Activated CD8-positive, alpha-beta memory T cell treated with anti-CD3 and anti-CD28 coated beads, Interleukin-2, amount 10 ng/mL, durations not matched to agents 7 days and 5 days (primary cell): ENCODE measurements around the gene ATP6V1B1. TPM values are rescaled to one million over a fixed set of nuclear protein-coding genes. Genes with fewer than 3 reads are reported as not detected.
"Not testable (repeated sequence)": the region's sequence is repeated elsewhere in the genome, so short reads cannot be mapped to it uniquely, and the experiment has no call there.

Experiments used
- ATAC-seq: fragments of 150-1000 bp; cut with Tn5 transposase; one replicate; pipeline ENCODE4 v1.10.0; 2021; ENCODE audit warnings: moderate library complexity
- CTCF ChIA-PET: fragments of 350-600 bp; sonication (Branson Sonifier 250); formaldehyde crosslinking; loops from one replicate; lab custom pipeline; 2021; ENCODE audit warnings: antibody characterized with exemption; lab: Charles Lee
- DNase-seq: peaks from one replicate; pipeline ENCODE4 v3.0.0-alpha.2; 2020
- H3K27ac Mint-ChIP-seq: one replicate; pipeline ENCODE4 v1.8.0; 2021; ENCODE audit warnings: mild to moderate bottlenecking, mixed read lengths
- H3K27me3 Mint-ChIP-seq: one replicate; pipeline ENCODE4 v1.8.0; 2021; ENCODE audit warnings: mixed read lengths
- H3K36me3 Mint-ChIP-seq: one replicate; pipeline ENCODE4 v1.8.0; 2021; ENCODE audit warnings: mild to moderate bottlenecking, mixed read lengths
- H3K4me1 Mint-ChIP-seq: one replicate; pipeline ENCODE4 v1.8.0; 2021; ENCODE audit warnings: mixed read lengths
- H3K4me3 Mint-ChIP-seq: one replicate; pipeline ENCODE4 v1.8.0; 2021; ENCODE audit warnings: mild to moderate bottlenecking, moderate library complexity, mixed read lengths
- H3K9me3 Mint-ChIP-seq: one replicate; pipeline ENCODE4 v1.8.0; 2022; ENCODE audit warnings: low read depth, mixed read lengths
- total RNA-seq, 2 experiments: library from RNA; stranded (reverse); gene quantifications; one replicate each; pipeline ENCODE4 v1.2.3, GENCODE V29; 2021

The ATP6V1B1 gene
- total RNA-seq, 2 experiments from 2014 or later: not detected

DNA sequence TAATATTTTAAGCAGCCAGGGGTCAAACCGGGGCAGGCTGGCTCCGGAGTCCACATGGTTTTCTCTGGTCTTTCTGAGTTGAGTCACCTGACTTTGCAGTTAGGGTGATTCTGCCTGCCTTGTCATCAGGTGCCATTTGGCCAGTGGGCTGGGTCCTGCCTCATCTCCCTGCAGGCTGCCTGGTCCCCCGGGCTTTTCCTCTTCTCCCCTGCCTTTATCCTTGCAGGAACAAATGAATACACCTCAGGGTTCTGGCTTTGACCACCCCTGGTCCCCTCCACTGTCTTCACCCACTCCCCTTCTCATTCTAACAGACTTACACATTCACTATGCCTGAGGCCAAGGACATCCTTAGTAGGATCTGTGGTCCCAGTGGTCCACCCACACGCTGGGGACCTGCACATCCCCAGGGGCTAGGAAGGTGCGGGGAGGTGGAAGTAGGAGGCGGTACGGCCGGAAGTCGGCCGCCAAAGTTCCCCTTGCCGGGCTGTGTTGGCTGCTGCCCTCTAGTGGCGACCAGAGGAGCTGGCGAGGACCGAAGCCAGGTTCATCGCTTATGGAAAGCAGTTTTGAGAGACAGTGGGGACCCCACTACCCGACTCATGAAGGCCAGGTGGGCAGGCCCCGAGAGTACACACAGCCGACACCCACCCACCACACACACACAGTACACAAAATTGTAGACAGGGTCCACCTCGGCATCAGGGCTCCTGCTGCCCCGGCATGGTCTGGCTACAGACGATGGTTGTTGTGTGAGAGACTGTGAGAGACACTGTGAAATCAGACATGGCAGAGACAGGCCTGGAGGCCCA lies 65.3 kb downstream of the ATP6V1B1 start:
- no peaks in the 10 kb centered on the region for H3K36me3 Mint-ChIP-seq
- H3K4me1 Mint-ChIP-seq: peaks cover 27% of the 10 kb centered on the region
- H3K9me3 Mint-ChIP-seq: no peaks in the 10 kb centered on the region
- ATAC-seq: peak; percentile 95
- peak overlapping the region; percentile 80 for H3K27ac Mint-ChIP-seq
- no peaks in the 10 kb centered on the region for H3K27me3 Mint-ChIP-seq
- CTCF ChIA-PET: interaction anchor here (0.6 to 4.8 kb wide), 16 partner anchors 9 to 323 kb away, joined by 3 to 72 read pairs (median 4); partner anchors contain the start of genes MCEE and NAGK
- peak; percentile 88 for DNase-seq
- peak overlapping the region; percentile 66 for H3K4me3 Mint-ChIP-seq

DNA sequence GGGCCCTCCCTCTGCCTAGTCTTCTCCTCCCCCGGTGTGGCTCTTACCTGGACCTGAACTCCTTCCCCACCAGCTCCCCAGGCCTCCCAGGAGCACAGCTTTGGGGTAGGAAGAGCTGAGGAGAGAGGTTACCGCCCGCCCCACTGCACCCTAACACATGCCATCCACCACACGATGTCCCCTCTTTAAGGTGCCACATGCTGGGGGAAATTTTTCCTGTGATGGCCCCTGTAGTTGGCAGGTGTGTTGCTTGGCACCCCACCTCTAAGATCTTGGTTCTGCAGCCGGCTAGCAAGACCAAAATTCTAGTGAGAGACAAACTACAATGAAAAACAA lies 65.9 kb downstream of the ATP6V1B1 start:
- Mint-ChIP-seq H3K9me3 (no peaks in the 10 kb centered on the region), H3K27me3 (no peaks in the 10 kb centered on the region), H3K4me3 (no peak overlapping the region), H3K36me3 (no peaks in the 10 kb centered on the region), H3K4me1 (peaks cover 26% of the 10 kb centered on the region), H3K27ac (no peak overlapping the region)
- ATAC-seq (no peak), DNase-seq (no peak)
- CTCF ChIA-PET: interaction anchor here (0.6 to 4.8 kb wide), 18 partner anchors 9 to 322 kb away, joined by 3 to 72 read pairs (median 4); partner anchors contain the start of genes ANKRD53, MCEE and NAGK

DNA sequence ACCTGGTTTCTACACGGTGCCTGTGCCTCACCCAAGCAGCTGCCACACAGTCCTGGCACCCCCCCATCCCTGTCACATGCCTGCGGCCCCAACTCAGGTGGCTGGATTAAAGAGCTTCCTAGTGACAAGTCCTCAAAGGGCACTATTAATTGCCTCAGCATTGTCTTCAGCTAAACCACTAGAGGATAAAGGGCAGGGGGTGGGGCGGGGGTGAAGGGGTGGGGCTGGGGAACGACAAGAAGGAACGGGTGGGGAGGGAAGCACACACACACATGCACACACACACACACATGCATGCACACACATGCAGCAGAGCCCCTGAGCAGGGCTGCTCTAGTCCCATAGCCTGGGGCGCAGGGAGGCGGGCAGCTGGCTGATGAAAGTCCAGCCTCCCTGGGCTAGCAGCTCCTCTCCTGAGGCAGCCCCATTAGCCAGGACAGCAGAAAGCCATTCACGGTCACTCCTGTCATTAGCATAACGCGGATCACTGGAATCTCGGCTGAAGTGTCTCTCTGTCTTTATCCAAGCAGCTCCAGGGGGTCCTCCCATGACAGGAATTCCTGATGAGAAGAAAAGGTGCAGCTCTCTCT lies 66.4 kb downstream of the ATP6V1B1 start:
- no peak overlapping the region for H3K27ac Mint-ChIP-seq
- no peak for ATAC-seq
- H3K27me3 Mint-ChIP-seq: no peaks in the 10 kb centered on the region
- no peak overlapping the region for H3K4me3 Mint-ChIP-seq
- CTCF ChIA-PET: interaction anchor here (0.7 to 4.8 kb wide), 11 partner anchors 10 to 124 kb away, joined by 3 to 72 read pairs (median 4); partner anchors contain the start of gene ANKRD53
- no peaks in the 10 kb centered on the region for H3K9me3 Mint-ChIP-seq
- no peaks in the 10 kb centered on the region for H3K36me3 Mint-ChIP-seq
- H3K4me1 Mint-ChIP-seq: peaks cover 26% of the 10 kb centered on the region
- DNase-seq: no peak

DNA sequence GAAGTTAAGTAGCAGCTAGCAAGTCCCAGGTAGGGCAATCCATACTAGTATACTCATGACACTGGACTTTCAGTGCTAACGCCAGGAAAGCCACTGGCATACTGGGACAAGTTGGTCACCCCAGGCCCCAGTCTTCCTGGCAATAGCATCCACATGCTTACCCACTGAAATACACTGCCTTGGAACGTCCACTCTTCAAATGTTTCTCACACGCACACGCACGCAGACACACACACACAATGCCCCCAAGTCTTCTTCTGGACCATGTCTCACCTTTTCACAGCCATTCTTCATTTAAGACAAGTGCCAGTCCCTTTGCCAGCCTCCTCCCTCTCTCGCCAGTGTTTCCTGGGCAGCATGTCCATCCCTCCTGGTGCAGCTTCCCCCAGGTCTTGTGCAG lies 67.7 kb downstream of the ATP6V1B1 start:
- peak; percentile 28 for DNase-seq
- Mint-ChIP-seq H3K4me3 (no peak overlapping the region), H3K9me3 (no peaks in the 10 kb centered on the region), H3K36me3 (no peaks in the 10 kb centered on the region), H3K4me1 (peaks cover 26% of the 10 kb centered on the region), H3K27me3 (no peaks in the 10 kb centered on the region), H3K27ac (no peak overlapping the region)
- CTCF ChIA-PET: no interaction called here
- no peak for ATAC-seq

DNA sequence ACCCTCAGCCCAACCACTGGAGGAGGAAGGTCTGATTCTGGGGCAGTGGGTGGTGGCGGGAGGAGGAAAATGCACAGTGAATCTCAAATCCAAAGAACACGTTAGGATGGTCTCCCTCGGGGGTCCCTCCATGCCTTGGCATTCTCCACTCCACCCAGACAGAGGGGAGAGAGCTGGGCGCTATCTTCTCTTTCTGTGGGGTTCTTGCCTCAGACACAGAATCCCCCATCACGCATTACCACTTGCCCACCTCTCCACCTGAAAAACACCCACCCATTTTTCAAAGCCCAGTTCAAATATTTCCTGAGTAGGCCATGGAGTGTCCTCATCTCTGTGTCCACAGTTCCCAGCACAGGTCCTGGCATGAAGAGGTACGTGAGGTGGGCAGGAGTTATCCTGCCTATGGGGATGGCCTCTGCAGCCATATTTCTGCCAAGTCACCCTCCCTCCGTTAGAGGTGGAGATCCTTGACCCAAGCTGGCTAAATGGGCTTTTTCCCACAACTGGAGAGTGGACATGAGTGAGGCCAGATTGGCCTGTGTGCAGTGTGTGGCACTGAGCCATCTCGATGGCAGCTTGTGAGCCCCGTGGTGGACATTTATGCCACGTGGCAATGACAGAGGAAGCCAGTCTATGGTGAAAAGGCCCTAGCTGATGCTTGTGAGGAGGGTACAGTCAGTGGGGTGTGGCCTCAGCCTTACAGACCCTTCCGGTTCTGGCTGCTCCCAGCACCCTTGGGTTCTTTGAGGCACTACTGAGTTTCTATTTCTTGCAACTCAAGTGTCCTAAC lies 68.5 kb downstream of the ATP6V1B1 start:
- Mint-ChIP-seq H3K27me3 (no peaks in the 10 kb centered on the region), H3K27ac (no peak overlapping the region), H3K4me1 (peaks cover 20% of the 10 kb centered on the region), H3K4me3 (no peak overlapping the region), H3K36me3 (no peaks in the 10 kb centered on the region), H3K9me3 (no peaks in the 10 kb centered on the region)
- CTCF ChIA-PET: interaction anchor here (1.3 kb wide), 1 partner anchor 20 kb away, joined by 4 read pairs; no protein-coding TSS in a partner anchor
- ATAC-seq (no peak), DNase-seq (peak; percentile 31)

DNA sequence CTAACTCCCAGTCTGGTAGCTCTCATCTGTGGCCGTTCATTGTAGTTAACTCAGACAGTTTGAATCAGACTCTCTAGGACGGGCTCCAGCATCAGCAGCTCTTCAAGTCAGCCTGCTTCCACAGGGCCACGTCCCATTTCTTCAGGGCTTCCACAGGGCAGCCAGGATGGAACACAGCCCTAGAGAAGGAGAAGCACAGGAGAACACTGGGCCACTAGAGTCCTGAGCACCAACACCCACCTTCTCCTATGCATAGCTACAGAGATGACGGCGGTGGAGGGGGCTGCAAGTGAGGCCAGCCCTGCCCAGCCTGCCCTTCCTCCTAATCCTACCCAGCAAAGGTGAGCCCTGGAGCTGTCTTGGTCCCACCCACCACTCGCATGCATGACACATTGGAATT lies 69.2 kb downstream of the ATP6V1B1 start:
- Mint-ChIP-seq H3K9me3 (no peaks in the 10 kb centered on the region), H3K36me3 (no peaks in the 10 kb centered on the region), H3K4me3 (no peak overlapping the region), H3K4me1 (peaks cover 13% of the 10 kb centered on the region), H3K27me3 (peaks cover 3% of the 10 kb centered on the region), H3K27ac (no peak overlapping the region)
- CTCF ChIA-PET: interaction anchor here (1.3 kb wide), 1 partner anchor 20 kb away, joined by 4 read pairs; no protein-coding TSS in a partner anchor
- ATAC-seq (no peak), DNase-seq (peak; percentile 36)

DNA sequence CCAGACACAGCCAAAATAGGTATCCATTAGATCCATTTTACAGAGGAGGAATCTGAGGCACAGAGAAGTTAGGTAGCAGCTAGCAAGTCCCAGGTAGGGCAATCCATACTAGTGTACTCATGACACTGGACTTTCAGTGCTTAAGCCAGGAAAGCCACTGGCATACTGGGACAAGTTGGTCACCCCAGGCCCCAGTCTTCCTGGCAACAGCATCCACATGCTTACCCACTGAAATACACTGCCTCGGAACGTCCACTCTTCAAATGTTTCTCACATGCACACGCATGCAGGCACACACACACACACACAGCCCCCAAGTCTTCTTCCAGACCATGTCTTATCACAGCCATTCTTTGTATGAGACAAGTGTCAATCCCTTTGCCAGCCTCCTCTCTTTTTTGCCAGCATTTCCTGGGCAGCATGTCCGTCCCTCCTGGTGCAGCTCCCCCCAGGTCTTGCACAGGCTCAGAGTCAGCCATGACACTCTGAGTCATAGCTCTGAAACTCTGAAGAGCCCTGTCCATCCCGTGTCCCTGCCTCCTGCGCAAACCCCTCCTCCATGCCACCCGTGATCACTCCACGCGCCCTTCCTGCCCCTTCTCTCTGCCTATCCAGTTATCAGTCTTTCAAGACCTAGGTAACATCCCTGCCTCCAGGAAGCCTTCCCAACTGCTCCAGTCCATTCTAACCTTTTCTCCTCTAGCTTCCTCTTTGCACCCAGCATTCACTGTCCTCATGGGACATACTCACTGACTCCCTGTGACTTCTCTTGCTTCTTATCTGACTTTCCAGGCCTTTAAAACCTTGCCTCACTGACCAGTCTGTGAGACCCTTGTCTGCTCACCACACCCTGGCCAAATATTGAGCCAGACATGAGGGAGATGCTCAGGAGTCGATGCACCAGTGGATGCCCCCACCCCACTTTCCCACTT lies 69.8 kb downstream of the ATP6V1B1 start:
- H3K36me3 Mint-ChIP-seq: no peaks in the 10 kb centered on the region
- no peak overlapping the region for H3K27ac Mint-ChIP-seq
- H3K4me3 Mint-ChIP-seq: no peak overlapping the region
- no peak for ATAC-seq
- peaks cover 8% of the 10 kb centered on the region for H3K4me1 Mint-ChIP-seq
- H3K9me3 Mint-ChIP-seq: no peaks in the 10 kb centered on the region
- DNase-seq: peak; percentile 34
- peaks cover 10% of the 10 kb centered on the region for H3K27me3 Mint-ChIP-seq
- CTCF ChIA-PET: interaction anchor here (1.3 kb wide), 2 partner anchors 16 to 21 kb away, joined by 3 to 4 read pairs; no protein-coding TSS in a partner anchor

DNA sequence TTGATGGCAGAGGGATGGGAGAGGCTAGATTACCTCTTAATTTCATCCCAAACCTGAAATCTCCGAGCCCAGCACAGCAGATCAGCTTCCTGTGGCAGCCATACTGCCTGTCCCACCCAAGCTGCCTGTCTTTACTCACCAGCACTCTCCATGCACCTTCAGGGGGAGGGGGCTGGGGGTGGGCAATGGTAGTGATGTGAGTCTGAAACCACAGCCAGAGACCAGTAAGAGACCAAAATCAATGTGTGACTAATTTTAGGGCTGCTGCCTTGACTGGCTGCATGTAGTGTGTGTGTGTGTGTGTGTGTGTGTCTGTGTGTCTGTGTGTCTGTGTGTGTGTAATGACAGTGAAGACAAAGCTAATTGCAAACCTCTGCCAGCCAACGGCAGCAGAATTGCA lies 70.6 kb downstream of the ATP6V1B1 start:
- H3K27me3 Mint-ChIP-seq: peaks cover 12% of the 10 kb centered on the region

DNA sequence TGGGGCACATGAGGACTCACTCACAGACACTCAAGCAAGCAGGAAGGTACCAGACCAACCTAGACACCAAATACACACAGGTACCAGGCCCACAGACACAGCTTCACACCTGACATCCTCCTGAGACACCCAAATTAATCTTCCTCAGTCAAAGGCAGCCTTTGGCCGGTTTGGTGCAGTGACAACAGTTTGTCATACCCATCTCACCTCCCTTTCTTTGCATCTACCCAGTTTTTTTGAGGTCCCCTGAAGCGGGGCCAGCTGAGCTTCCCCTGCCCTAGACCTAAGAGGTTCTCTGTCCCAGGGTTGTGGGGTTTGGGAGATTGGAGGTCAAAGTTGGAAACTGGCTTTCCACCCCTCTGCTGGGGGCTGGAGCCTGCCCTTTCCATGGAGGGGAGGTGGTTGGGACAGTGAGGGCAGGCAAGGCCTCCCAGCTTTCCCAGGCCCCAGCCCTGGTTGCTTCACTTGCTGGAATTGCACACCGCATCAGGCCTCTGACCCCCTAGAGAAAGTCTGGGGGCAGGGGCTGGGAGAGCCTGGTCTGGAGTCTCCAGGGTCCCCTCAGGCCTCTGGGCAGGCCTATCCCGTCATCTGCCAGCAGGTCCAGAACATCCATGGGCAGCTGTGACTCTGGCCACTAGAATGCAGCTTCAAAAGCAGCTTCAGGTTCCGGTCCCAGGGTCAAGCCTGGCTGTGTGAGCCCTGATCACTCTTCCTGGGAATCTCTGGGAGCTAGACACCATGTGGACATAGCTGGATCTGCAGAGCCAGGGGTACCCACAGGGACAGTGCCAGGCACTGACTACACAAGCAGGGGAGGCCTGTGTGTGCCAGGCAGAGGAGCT lies 71.5 kb downstream of the ATP6V1B1 start:
- ATAC-seq (no peak), DNase-seq (no peak)
- no peaks in the 10 kb centered on the region for H3K4me1 Mint-ChIP-seq
- H3K4me3 Mint-ChIP-seq: no peak overlapping the region
- H3K27ac Mint-ChIP-seq: no peak overlapping the region
- CTCF ChIA-PET: interaction anchor here (1.0 to 1.3 kb wide), 3 partner anchors 18 to 43 kb away, joined by 3 read pairs; no protein-coding TSS in a partner anchor
- peaks cover 16% of the 10 kb centered on the region for H3K27me3 Mint-ChIP-seq
- H3K9me3 Mint-ChIP-seq: no peaks in the 10 kb centered on the region
- no peaks in the 10 kb centered on the region for H3K36me3 Mint-ChIP-seq

More for the DNA sequence above, 70.6 kb downstream of the ATP6V1B1 start:
- peaks cover 3% of the 10 kb centered on the region for H3K4me1 Mint-ChIP-seq
- DNase-seq: no peak
- no peak for ATAC-seq
- H3K27ac Mint-ChIP-seq: no peak overlapping the region
- H3K4me3 Mint-ChIP-seq: no peak overlapping the region
- H3K9me3 Mint-ChIP-seq: no peaks in the 10 kb centered on the region
- CTCF ChIA-PET: interaction anchor here (1.3 kb wide), 1 partner anchor 17 kb away, joined by 3 read pairs; no protein-coding TSS in a partner anchor
- H3K36me3 Mint-ChIP-seq: no peaks in the 10 kb centered on the region

DNA sequence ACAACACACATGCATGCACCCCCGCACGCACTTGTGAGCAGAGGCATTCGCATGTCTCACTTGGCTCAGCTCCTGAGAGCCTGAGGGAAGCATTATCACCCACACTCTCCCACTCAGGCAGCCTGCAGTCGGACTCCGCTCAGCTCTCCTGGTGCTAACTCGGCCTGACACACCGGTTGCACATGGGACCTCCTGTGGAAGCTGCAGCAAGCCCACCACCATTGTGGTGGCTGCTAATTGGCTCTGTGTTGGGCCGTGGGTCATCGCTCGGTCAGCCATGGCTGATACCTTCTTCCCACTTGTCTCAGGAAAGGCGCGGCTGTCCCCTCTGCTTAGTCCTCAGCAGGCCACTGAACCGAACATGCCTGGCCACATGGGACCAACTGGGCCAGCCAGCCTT lies 72.6 kb downstream of the ATP6V1B1 start:
- Mint-ChIP-seq H3K27ac (no peak overlapping the region), H3K9me3 (no peaks in the 10 kb centered on the region), H3K4me3 (no peak overlapping the region), H3K4me1 (no peaks in the 10 kb centered on the region), H3K27me3 (peaks cover 16% of the 10 kb centered on the region), H3K36me3 (no peaks in the 10 kb centered on the region)
- ATAC-seq: no peak
- CTCF ChIA-PET: interaction anchor here (1.0 kb wide), 1 partner anchor 24 kb away, joined by 3 read pairs; no protein-coding TSS in a partner anchor
- no peak for DNase-seq

DNA sequence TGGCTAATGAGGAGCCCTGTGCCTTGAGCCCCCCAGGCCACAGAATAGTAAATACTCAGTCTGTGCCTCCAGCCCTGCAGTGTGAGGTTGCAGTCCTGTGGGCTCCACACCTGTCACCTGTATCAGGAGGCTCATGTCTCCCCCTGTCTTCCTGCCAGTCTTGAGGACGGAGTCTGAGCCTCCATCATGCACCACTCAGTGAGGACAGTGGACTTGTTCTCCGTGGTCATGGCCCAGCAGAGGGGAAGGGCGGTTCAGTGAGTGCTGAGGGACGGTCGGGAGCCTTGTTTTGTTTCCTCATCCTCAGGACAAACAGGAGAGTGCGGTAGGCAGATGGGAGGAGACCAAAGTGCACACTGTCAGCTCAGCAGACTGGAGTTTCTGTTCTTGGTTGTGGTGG lies 76.1 kb downstream of the ATP6V1B1 start:
- H3K36me3 Mint-ChIP-seq, H3K4me1 Mint-ChIP-seq, ATAC-seq, H3K27ac Mint-ChIP-seq, DNase-seq, H3K4me3 Mint-ChIP-seq, CTCF ChIA-PET, H3K9me3 Mint-ChIP-seq: not testable (repeated sequence)
- peaks cover 16% of the 10 kb centered on the region for H3K27me3 Mint-ChIP-seq
